Forelimb muscle (tissue), 1 donor: Measurements from ENCODE around the gene STX8. TPM values are rescaled to one million over a fixed set of nuclear protein-coding genes. Genes with fewer than 3 reads are reported as not detected.
"Not testable (repeated sequence)": the region's sequence is repeated elsewhere in the genome, so short reads cannot be mapped to it uniquely, and the experiment has no call there.

ENCODE experiments used
- DNase-seq: peaks from one replicate; pipeline ENCODE4 v3.0.0-alpha.2; 2013; ENCODE audit warnings: low read depth
- polyA plus RNA-seq: library from polyadenylated mRNA; unstranded; fragments of 120-200 nt; gene quantifications from one replicate; pipeline ENCODE4 v1.2.1, GENCODE V29; 2013; ENCODE audit not compliant: insufficient read length

Gene STX8
- polyA plus RNA-seq, 1 donor: 40.5 TPM

DNA sequence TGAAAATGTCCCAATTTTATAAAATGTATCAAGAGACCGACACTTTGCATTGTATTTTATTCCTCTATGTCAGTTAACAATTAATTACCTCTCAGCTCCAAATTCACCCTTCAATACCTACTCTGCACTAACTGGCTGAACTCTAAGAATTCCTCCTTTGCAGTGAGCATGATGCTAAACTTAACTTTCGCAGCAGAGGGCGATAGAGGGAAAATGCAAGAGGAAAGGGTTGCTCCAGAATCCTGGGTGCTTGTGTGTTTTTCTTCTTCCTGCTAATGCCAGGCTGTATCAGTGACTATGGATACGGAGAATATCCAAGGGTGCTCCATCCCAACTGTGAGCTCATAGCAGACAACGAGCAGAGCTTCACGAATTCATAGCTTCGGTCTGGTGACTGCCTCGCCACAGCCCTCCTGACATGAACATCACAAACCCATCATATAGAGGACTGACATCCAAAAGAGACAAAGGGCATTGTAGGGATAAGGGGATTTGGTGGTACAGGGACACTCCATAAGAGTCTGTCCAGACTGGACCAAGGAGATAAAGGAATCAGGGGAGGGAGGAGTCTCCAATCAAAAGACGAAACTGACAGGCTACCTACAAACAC, 172.9 kb downstream of the STX8 start:
- DNase-seq: no peak

DNA sequence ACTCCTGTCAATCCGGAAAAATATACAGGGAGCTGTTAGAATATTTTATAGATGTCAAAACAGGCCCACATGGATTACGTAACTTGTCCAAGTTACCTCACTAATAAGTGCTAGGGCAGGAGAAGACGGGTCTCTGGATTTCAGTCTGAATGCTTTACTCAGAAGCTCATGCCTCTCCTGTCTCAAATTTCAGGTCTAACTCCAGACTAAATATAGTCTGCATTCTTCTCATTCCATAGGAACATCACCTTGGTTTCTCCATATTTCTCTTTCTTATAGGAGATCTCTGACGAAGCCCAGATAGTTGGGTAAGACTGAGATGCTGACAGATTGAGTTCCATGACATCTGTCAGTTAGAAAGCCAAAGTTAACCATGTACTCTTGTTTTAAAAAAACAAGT, 174.2 kb downstream of the STX8 start:
- no peak for DNase-seq

DNA sequence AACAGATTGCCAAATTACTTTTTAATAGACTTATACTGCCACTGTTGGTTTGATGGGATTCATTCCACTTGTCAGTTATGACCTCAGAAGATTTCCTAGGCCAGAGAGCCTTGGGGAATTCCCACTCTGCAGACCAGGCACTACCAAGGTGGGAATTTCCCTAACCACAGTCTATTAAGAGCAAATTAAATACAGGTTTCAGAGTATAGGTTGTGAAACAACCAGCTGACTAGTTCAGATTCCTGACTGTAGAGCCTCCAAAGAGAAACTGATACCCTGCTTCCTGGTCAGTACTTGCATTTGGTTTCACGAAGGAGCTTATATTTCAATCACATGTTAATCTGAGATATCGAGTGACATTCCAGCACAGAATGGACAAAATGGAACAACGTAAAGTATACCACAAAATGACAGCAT, 186.5 kb downstream of the STX8 start:
- no peak for DNase-seq

DNA sequence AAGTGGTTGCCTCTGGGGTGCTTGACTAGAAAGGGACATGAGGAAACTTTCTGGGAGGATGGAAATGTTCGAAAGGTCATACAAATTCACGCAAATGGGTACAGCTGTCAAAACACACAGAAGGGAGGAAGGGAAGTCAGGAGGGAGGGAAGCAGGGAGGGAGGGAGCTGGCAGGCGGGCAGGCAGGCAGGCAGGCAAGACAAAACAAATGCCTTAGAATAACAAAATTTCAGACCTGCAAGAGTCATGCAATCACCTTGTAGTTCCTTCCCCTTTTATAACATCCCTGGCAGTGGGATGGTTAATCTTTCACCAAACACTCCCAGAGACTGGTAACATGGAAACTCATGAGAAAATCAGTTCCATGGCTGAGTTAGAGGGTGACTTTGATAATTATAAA, 189.2 kb downstream of the STX8 start:
- no peak for DNase-seq

DNA sequence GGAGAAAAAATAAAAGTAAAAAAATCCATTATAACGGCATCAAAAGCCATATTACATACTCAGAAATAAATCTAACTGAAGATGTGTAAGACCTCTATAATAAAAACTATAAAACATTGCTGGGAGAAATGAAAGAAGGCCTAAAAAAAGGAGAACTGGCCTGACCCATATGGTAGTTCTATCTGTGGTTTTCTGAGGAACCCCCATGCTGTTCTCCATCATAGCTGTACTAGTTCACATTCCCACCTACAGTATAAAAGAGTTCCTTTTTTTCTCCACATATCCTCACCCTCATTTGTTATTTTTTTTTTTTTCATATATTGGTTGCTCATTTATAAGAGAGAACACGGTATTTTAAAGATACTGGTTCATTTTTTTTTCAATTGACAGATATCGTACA, 191.8 kb downstream of the STX8 start:
- no peak for DNase-seq

DNA sequence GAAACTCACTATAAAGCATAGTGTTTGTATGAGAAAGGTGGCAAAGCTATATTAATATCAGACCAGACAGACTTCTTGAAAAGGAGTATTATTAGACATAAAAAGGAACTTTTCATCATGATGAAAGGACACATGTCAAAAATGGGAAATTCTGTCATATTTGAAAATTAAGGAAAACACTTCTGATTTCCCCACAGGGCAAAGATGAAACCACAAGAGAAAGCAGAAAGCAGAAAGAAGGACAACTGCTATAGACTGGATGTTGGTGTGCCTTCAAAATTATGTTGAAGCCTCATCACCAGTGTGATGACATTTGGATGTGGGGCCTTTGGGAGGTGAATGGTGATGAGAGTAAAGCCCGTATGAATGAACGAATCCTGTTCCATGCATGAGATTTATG, 193.0 kb downstream of the STX8 start:
- no peak for DNase-seq

DNA sequence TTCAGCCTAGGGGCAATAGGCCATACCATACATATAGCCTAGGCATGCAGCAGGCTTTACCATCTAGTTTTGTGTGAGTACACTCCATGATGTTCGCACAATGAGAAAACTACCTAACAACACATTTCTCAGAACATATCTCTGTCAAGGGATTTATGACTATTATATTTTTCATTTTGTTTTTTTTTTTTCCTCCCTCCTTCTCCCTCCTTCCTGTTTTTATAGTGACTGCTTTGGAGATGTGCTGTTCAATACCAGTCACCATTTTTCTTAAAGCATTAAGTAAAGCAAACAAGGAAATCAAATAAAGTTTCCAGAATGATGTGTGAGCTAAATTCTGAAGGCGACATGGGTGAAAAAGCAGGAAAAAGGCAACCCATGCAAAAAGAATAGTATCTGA, 194.6 kb downstream of the STX8 start:
- no peak for DNase-seq

DNA sequence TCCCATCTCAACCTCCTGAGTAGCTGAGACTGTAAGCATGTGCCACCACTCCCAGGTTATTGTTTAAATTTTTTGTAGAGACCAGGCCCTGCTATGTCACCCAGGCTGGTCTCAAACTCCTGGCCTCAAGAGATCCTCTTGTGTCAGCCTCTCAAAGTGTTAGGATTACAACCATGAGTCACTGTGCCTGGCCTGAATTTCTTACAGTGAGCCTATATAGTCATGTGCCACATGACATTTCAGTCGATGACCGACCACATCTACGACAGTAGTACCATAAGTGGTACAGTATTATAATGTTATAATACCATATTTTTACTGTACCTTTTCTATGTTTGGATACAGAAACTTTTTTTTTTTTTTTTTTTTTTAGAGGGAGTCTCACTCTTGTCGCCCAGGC, 195.3 kb downstream of the STX8 start:
- DNase-seq: no peak

DNA sequence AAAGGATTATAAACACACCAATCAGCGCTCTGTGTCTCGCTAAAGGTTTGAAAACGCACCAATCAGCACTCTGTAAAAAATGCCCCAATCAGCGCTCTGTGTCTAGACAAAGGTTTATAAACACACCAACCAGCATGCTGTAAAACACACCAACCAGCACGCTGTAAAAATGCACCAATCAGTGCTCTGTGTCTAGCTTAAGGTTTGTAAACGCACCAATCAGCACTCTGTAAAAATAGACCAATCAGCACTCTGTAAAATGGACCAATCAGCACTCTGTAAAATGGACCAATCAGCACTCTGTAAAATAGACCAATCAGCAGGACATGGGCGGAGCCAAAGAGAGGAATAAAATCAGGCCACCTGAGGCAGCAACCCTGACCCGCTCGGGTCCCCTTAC, 199.4 kb downstream of the STX8 start:
- not testable (repeated sequence) for DNase-seq

DNA sequence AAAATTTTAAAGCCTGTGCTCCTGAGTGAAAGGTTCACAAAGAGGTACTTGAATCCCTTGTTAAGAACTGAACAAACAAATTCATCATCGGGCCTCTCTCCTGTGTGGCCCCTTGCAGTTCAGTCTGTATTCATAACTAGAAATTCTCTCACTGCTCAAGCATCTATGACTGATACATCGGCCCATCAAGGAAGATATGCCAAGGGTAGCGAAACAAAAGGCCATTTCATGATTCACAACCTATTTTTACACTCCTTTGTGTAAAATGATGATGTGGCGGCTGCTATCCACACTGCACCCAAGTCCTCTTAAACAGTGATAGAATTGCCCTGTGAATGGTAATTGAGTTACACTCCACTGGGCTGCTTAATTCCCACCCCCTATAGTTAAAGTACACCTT, 204.6 kb downstream of the STX8 start:
- no peak for DNase-seq

DNA sequence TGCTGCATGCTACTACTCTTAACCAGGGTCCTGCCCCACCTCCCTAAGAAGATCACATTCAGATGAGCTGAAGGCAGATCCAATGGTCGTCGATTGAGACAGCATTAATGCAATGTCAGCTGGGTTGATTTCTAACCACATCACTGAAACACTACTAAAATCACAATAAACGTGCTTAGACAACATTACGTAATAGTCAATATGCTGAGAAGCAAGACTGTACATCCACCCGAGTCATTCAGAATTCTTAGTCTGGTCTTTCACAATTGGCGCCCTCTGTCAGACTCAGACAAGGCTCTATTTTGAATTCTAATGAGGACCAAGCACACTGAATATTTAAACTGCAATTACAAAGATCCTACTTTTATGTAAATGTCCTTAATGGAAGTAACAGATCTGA, 205.2 kb downstream of the STX8 start:
- DNase-seq: no peak

DNA sequence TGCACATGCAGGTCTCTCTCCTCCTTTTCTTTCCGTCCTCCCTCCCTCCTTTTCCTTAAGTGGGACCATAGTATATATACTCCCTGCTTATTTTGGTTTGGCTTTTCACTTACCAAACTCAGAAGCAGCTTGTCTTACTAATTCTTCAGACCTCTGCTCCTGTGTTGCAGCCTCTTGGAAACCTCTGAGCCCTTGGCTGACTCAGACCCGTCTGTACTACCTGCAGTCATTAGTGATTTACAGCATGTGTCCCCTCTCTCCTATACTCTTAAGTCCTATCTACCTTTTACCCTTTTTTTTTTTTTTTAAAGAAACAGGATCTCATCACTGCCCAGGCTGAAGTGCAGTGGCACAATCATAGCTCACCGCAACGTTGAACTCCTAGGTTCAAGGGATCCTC, 207.0 kb downstream of the STX8 start:
- DNase-seq: no peak

DNA sequence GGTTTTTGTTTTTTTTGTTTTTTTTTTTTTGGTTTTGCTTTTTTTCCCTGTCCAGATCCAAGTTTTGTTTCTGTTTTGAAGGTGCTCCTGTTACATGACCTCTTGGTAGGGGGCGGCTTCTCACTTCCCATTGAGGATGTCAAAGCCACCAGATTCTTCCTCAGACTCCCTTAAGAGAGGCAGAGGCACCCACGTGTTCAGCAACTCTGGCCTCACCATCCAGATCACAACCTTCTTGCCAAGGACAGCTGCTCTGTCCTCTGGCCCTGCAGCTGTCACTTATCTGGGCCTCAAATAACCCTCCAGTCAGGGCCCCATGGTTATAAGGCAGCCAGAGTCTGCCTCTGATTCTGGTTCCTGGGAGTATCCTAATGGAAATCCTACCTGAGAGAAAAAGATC, 208.5 kb downstream of the STX8 start:
- DNase-seq: no peak

DNA sequence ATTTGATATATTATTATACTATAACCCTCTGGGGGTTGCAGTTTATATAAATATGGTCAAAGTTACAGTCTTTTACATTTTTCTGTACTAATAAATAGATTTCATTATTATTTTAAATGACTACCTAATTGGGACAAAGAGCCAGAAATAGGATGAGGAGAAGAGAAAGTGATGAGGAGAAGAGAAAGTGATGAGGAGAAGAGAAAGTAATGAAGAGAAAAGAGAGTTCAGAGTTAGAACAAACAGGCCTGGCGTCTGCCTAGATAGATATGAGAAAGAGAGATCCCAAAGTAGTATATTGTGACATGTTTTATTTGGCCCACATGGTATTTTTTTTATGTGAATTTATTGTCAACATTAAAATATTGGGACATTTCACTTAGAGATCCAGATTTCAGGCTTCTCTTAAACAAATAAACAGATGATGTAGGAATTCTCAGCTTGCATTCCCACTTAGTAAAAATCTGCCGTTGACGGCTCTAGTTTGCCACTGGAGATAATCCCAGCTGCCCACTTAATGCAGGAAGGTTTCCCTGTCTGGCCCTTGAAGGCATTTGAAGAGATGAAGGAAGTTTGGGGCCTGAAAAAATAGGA, 210.7 kb downstream of the STX8 start:
- no peak for DNase-seq

DNA sequence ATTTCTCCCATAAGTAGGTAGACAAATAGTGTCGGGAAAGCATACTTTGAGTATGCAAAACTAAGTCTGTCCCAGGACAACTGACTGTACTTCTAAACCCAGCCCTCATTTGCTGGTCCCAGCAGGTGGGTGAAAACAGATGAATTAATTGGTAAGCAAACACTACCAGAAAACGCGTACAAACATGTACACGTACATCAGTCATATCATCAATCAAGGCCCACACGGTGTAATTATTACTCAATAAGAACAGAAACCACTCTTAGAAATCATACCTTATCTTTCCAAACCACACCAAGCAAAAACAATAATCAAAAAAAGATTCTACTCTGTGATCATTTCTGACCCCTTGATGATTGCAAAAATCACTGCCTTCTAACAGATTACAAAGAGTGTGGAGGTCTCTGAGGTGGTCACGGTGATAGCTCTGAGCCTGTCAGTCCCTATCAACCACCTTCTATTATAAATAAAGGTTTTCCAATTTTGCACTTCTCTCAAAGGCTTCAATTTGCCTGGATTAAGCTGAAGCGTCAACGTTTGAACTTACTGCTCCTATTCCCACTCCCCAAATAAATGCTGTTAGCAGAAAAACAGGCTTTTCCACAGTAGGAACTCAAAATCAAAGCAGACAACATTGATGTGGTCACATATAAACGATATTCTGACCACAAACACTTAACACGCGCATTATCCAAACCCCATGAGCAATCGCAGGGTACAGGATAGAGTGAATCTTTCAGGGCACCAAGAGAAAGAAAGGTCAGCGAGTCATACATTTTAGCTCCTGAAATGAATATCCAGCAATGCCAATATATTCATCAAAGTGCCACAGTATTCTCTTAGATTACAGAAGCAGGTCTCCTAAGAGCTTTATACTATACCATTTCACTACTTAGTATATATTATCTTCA, 211.9 kb downstream of the STX8 start:
- DNase-seq: no peak

DNA sequence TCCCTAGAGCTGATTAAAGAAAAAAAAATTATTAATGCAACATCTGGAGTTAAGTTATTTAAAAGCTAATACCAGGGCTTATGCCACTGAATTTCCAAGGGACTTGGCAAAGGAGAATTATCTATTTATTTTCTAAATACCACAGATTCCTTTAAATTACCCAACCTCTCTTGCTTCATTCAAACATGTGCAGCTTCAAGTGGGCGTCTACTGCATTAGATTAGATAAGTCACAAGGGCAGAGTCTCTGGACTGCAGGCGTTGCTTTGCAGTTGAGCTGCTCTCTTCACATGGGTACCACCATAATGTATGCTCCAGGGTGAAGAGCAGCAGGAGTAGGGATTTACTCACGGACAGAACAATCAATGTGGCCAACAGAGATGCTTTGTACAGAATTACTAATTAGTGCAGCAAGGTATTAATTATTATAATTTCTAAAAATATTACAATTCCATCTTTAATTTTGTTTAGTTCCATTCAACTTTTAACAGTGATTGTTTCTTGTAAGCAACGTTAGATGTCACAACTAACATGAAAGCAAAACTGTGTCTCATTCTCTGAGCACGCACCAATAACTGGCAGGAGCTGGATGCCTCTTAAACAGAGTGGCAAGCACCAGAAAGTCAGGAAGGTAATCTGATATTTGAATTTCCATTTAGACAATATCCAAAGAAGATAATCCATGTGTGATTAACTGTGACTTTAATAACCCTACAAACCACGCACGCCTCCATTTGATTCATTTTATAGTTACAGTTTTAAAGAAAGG, 214.2 kb downstream of the STX8 start:
- DNase-seq: no peak

DNA sequence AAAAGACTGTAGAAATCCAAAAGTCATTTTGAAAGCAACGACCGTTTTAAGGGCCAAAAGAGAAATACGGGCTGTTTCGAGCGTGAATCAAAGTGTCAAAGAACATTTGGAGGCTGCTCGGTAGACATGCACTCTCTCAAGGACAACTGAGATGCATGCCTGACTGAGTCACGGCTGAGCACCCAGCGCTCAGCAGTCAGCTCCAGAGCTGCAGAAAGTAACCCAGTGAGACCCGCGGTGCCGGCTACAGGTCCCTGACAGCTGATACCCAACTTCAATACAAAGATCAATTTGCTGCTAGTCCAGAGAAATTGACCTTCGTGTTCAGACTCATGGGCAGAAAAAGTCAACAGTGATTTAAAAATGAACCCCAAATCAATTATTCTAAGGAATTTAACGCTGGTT, 214.9 kb downstream of the STX8 start:
- no peak for DNase-seq

DNA sequence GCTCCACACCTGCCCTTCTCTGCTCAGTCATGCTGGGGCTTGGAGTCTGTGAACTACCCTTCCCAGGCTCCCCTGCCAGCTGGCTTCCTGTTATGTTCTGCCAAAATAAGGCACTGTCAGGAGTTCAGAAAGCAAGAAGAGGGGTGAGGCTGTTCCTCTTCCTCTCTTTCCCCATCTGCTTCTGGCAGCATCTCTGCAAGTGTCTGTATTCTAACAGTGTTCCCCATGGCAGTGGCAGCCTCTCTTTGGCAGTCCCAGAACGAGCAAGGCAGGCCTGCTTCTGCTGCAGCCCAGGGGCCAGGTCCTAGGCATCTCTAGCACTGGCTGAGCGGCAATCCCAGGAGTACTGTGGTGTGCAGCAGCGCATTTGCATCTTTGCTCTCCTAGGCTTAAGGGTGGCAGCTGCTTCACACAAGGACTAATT, 219.1 kb downstream of the STX8 start:
- no peak for DNase-seq

DNA sequence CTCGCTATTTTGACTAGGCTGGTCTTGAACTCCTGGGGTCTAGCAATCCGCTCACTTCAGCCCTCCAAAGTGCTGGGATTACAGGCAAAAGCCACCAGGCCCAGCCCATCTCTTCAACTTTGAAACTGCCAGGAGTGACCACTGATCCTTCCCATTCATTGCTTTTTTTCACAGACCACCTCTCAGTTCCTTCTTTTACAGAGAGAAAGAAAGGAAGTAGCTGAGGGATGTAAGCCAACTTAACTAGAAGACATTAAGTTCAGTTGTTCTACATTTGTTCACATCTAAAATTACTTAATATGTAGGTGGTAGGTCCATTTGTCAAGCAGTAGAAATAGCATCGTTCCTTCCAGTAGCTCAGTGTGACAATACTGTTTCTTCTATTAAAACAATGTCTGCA, 219.8 kb downstream of the STX8 start:
- DNase-seq: no peak

DNA sequence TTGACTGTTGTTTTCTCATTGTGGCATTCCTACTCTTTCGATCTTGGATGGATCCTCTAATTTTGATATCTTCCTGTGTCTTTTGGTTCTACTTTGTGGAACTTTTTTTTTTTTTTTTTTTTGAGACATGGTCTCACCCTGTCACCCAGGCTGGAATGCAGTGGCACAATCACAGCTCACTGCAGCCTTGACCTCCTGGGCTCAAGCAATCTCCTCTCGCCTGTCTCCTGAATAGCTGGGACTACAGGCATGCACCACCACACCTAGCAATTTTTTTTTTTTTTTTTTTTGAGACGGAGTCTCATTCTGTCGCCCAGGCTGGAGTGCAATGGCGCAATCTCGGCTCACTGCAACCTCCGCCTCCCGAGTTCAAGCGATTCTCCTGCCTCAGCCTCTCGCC, 220.4 kb downstream of the STX8 start:
- not testable (repeated sequence) for DNase-seq

DNA sequence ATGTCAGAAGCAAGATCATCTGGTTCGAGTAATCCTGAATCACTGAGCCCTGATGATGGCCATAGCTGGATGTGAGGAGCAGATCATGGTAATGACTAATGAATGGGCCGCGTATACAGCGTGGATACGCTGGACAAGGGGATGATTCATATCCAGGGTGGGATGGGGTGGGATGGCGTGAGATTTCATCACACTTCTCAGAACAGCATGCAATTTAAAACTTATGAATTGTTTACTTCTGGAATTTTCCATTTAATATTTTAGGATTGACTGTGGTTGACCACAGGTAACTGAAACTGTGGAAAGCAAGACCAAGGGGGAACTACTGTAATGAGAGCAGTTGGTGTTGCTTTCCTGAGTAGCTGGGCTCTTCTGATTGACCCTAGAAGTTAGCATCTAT, 225.5 kb downstream of the STX8 start:
- no peak for DNase-seq

DNA sequence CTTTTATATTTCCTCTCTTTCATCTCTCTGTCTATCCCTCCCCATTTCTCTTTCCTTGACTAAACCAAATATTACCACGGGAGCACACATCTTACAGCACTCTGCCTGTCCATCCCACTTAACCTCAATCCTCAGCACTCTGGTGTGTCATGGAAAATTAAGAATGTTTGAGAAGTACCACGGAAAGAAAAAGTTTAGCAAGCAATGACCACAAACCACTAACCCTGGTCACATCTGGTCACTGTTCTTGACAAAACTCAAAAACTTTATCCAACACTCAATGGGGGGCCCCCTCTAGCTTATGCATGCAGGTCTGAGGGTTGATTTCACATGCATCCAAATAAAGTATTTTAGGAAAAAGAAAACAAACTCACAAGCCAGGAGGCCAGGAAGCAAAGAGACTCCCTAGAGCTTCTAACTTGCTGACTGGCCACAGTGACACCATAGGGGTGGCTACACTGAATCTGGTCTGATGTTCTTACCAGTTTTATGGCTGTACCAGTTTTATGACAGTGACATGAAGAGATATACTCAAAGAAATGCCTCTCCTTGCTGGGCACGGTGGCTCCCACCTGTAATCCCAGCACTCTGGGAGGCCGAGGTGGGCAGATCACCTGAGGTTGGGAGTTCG, 229.2 kb downstream of the STX8 start:
- DNase-seq: no peak
